ENCODE results near the gene DLGAP4. TPM values are rescaled to one million over a fixed set of nuclear protein-coding genes. Genes with fewer than 3 reads are reported as not detected.

The DLGAP4 gene
- total and polyA plus RNA-seq, 2 of the 13 experiments (the other 11 are each of a cell fraction or from before 2014, with no cell fraction given): 15.2 to 26.7 TPM

GRCh38 chr20:36399147-36399968 is 93.2 kb downstream of the DLGAP4 start (continued):
- no peak for TF ChIP-seq RERE (CRISPR knock-in tag; IDR thresholded peaks at IDR 0.05; ENCODE audit: low read depth)
- TF ChIP-seq GABPA (IDR thresholded peaks at IDR 0.05; ENCODE audit: low read depth, low read length): no peak
- peak; percentile 67 for TF ChIP-seq GABPA (CRISPR knock-in tag; IDR thresholded peaks at IDR 0.05; ENCODE audit: low read depth)
- no peak for TF ChIP-seq ATF7 (IDR thresholded peaks at IDR 0.05)
- no peak for TF ChIP-seq ATF7 (CRISPR knock-in tag; IDR thresholded peaks at IDR 0.05)
- TF ChIP-seq, protein P1, sequence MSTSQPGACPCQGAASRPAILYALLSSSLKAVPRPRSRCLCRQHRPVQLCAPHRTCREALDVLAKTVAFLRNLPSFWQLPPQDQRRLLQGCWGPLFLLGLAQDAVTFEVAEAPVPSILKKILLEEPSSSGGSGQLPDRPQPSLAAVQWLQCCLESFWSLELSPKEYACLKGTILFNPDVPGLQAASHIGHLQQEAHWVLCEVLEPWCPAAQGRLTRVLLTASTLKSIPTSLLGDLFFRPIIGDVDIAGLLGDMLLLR (CRISPR knock-in tag; IDR thresholded peaks at IDR 0.05): no peak
- no peak for TF ChIP-seq HNRNPK (IDR thresholded peaks at IDR 0.05; ENCODE audit: low read depth, low read length, poor library complexity, severe bottlenecking)
- TF ChIP-seq FOXA3 (CRISPR knock-in tag; IDR thresholded peaks at IDR 0.05): no peak
- TF ChIP-seq, protein P2, sequence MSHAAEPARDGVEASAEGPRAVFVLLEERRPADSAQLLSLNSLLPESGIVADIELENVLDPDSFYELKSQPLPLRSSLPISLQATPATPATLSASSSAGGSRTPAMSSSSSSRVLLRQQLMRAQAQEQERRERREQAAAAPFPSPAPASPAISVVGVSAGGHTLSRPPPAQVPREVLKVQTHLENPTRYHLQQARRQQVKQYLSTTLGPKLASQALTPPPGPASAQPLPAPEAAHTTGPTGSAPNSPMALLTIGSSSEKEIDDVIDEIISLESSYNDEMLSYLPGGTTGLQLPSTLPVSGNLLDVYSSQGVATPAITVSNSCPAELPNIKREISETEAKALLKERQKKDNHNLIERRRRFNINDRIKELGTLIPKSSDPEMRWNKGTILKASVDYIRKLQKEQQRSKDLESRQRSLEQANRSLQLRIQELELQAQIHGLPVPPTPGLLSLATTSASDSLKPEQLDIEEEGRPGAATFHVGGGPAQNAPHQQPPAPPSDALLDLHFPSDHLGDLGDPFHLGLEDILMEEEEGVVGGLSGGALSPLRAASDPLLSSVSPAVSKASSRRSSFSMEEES (CRISPR knock-in tag; IDR thresholded peaks at IDR 0.05): peak; percentile 62
- no peak for TF ChIP-seq ZNF781 (CRISPR knock-in tag; IDR thresholded peaks at IDR 0.05; ENCODE audit: borderline replicate concordance, not compliant biosample characterization)
- TF ChIP-seq ZNF782 (CRISPR knock-in tag; IDR thresholded peaks at IDR 0.05; ENCODE audit: borderline replicate concordance): no peak
- no peak for TF ChIP-seq MYNN (CRISPR knock-in tag; IDR thresholded peaks at IDR 0.05; ENCODE audit: low read depth)
- no peak for TF ChIP-seq ZKSCAN5 (CRISPR knock-in tag; IDR thresholded peaks at IDR 0.05)
- no peak for TF ChIP-seq ZNF335 (CRISPR knock-in tag; IDR thresholded peaks at IDR 0.05)
- no peak for TF ChIP-seq MATR3 (CRISPR knock-in tag; IDR thresholded peaks at IDR 0.05)
- TF ChIP-seq ATF2 (CRISPR knock-in tag; IDR thresholded peaks at IDR 0.05): peak; percentile 59
- TF ChIP-seq ZNF616 (CRISPR knock-in tag; IDR thresholded peaks at IDR 0.05; ENCODE audit: low read depth): no peak
- TF ChIP-seq KLF6 (CRISPR knock-in tag; IDR thresholded peaks at IDR 0.05): no peak
- no peak for TF ChIP-seq EHMT2 (IDR thresholded peaks at IDR 0.05; ENCODE audit: borderline replicate concordance, low read depth, low read length)
- TF ChIP-seq NFKB2 (CRISPR knock-in tag; IDR thresholded peaks at IDR 0.05; ENCODE audit: borderline replicate concordance): no peak
- TF ChIP-seq RXRB (CRISPR knock-in tag; IDR thresholded peaks at IDR 0.05; ENCODE audit: borderline replicate concordance): peak; percentile 58; the same call in 1 of the 2 replicates
- TF ChIP-seq CCDC6 (CRISPR knock-in tag; IDR thresholded peaks at IDR 0.05): no peak

Data from HepG2 (cell line).